K562 (cell line): ENCODE measurements around the gene NPAS3. TPM values are rescaled to one million over a fixed set of nuclear protein-coding genes. Genes with fewer than 3 reads are reported as not detected.

Experiments
- CBFA2T2 ChIP-seq: fragments of 450-650 bp; conservative IDR thresholded peaks from 2 replicates; pipeline ENCODE4 v1.6.1; 2017; ENCODE audit warnings: mild to moderate bottlenecking
- CBX8 ChIP-seq: fragments of 200-600 bp; sonication (generic); IDR thresholded peaks from 2 replicates; pipeline ENCODE4 v1.6.1; 2012; ENCODE audit warnings: borderline replicate concordance, mixed run types, low read depth, mild to moderate bottlenecking, moderate library complexity, mixed read lengths, low read length, control low read depth, inconsistent platforms; ENCODE audit not compliant: poor library complexity, severe bottlenecking; ENCODE audit errors: extremely low read depth
- CEBPB ChIP-seq: fragments of 450-650 bp; IDR thresholded peaks from 2 replicates; pipeline ENCODE4 v1.6.1; 2016; ENCODE audit warnings: missing genetic modification characterization, missing compliant biosample characterization
- E2F3 ChIP-seq: fragments of 250-450 bp; sonication (Bioruptor Pico); IDR thresholded peaks from 2 replicates; pipeline ENCODE4 v1.4.0; 2020; ENCODE audit warnings: mild to moderate bottlenecking
- NR2C1 ChIP-seq, 2 experiments: fragments of 450-650 bp; IDR thresholded peaks; 2 replicates each; pipeline ENCODE4 v1.6.1; 2017; ENCODE audit warnings: mild to moderate bottlenecking in 2 of 2, antibody characterized with exemption in 1 of 2, inconsistent platforms in 1 of 2, missing compliant biosample characterization in 1 of 2, missing genetic modification characterization in 1 of 2
- SMARCE1 ChIP-seq: fragments of 450-650 bp; IDR thresholded peaks from 2 replicates; pipeline ENCODE4 v1.7.1; 2016; ENCODE audit warnings: mild to moderate bottlenecking
- ZNF124 ChIP-seq: sonication (generic); formaldehyde crosslinking; IDR thresholded peaks from 2 replicates; pipeline ENCODE4 v1.8.1; 2022; ENCODE audit warnings: missing genetic modification reagents
- polyA plus RNA-seq, 8 experiments: library from polyadenylated mRNA; depleted of rRNA in 4 of 8; stranded (reverse) in 5 of 8; unstranded in 3 of 8; fragments of >200 nt; fragmentation: Nextera tagmentation in 2 of 8; fragmentation: Illumina TruSeq in 1 of 8; extraction: Ambion mirVana in 2 of 8; extraction: Trizol in 1 of 8; gene quantifications; 2 replicates each; pipeline versions ENCODE4 v1.2.1 to v1.2.3, GENCODE V29; 2011 to 2014; ENCODE audit warnings: inconsistent platforms in 1 of 8, missing spikeins in 1 of 8
- total RNA-seq, 7 experiments: library from RNA; depleted of rRNA in 6 of 7; stranded (reverse); fragments of >200 nt in 6 of 7; fragmentation: Illumina TruSeq in 2 of 7; extraction: Trizol in 2 of 7; gene quantifications; 2 replicates each; pipeline versions ENCODE4 v1.2.1 to v1.2.3, GENCODE V29; 2011 to 2021; ENCODE audit warnings: low replicate concordance in 1 of 7
- TF ChIP-seq, protein P1 (sequence below): fragments of 450-650 bp; IDR thresholded peaks from 2 replicates; pipeline ENCODE4 v1.6.1; 2017; ENCODE audit warnings: antibody characterized with exemption, mild to moderate bottlenecking
- TF ChIP-seq, protein P2 (sequence below): IDR thresholded peaks from 3 replicates; pipeline ENCODE4 v1.6.1; 2011; ENCODE audit warnings: borderline replicate concordance, mild to moderate bottlenecking; ENCODE audit not compliant: insufficient read length, insufficient read depth
- TF ChIP-seq, protein P3 (sequence below): sonication (generic); formaldehyde crosslinking; IDR thresholded peaks from 2 replicates; pipeline ENCODE4 v1.8.1; 2023; ENCODE audit warnings: mild to moderate bottlenecking, missing genetic modification reagents, moderate library complexity
- TF ChIP-seq, protein P4 (sequence below), 2 experiments: IDR thresholded peaks; 2 replicates each; pipeline ENCODE4 v1.6.1; 2012; ENCODE audit warnings: improper control_type of control experiment in 2 of 2, low read depth in 2 of 2, low read length in 2 of 2, borderline replicate concordance in 1 of 2

Gene NPAS3
- total and polyA plus RNA-seq, 9 of the 15 experiments (the other 6 are each of a cell fraction or from before 2014, with no cell fraction given), result 0.04 TPM; not detected in 8

DNA sequence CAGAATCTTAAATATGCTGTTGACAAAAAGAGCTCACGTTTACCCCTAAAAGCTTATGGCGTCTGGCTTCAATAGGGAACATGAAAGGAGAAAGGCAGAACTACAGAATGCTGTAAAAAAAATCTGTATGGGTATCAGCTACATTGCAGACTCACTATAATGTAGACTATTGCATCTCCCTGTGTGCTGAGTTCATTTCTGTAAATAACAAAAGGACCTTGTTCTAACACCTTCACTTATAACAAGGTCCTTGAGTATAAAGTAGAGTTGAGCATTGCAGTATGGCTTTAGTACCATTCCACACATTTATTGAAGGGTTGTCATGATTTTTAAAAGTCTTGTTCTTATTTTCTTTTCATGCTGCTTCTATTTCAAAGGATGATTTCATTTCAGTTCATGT lies 165.3 kb downstream of the NPAS3 start (continued):
- TF ChIP-seq, protein P1, sequence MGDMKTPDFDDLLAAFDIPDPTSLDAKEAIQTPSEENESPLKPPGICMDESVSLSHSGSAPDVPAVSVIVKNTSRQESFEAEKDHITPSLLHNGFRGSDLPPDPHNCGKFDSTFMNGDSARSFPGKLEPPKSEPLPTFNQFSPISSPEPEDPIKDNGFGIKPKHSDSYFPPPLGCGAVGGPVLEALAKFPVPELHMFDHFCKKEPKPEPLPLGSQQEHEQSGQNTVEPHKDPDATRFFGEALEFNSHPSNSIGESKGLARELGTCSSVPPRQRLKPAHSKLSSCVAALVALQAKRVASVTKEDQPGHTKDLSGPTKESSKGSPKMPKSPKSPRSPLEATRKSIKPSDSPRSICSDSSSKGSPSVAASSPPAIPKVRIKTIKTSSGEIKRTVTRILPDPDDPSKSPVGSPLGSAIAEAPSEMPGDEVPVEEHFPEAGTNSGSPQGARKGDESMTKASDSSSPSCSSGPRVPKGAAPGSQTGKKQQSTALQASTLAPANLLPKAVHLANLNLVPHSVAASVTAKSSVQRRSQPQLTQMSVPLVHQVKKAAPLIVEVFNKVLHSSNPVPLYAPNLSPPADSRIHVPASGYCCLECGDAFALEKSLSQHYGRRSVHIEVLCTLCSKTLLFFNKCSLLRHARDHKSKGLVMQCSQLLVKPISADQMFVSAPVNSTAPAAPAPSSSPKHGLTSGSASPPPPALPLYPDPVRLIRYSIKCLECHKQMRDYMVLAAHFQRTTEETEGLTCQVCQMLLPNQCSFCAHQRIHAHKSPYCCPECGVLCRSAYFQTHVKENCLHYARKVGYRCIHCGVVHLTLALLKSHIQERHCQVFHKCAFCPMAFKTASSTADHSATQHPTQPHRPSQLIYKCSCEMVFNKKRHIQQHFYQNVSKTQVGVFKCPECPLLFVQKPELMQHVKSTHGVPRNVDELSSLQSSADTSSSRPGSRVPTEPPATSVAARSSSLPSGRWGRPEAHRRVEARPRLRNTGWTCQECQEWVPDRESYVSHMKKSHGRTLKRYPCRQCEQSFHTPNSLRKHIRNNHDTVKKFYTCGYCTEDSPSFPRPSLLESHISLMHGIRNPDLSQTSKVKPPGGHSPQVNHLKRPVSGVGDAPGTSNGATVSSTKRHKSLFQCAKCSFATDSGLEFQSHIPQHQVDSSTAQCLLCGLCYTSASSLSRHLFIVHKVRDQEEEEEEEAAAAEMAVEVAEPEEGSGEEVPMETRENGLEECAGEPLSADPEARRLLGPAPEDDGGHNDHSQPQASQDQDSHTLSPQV, result no peak
- TF ChIP-seq CEBPB (tag) (no peak), SMARCE1 (no peak), ZNF124 (CRISPR knock-in tag) (no peak), CBFA2T2 (no peak), NR2C1 (IDR thresholded peaks at IDR 0.05) (no peak), NR2C1 (tag; IDR thresholded peaks at IDR 0.05) (no peak), E2F3 (no peak), CBX8 (no peak)
- TF ChIP-seq, protein P2, sequence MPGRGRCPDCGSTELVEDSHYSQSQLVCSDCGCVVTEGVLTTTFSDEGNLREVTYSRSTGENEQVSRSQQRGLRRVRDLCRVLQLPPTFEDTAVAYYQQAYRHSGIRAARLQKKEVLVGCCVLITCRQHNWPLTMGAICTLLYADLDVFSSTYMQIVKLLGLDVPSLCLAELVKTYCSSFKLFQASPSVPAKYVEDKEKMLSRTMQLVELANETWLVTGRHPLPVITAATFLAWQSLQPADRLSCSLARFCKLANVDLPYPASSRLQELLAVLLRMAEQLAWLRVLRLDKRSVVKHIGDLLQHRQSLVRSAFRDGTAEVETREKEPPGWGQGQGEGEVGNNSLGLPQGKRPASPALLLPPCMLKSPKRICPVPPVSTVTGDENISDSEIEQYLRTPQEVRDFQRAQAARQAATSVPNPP, result no peak
- TF ChIP-seq, protein P3, sequence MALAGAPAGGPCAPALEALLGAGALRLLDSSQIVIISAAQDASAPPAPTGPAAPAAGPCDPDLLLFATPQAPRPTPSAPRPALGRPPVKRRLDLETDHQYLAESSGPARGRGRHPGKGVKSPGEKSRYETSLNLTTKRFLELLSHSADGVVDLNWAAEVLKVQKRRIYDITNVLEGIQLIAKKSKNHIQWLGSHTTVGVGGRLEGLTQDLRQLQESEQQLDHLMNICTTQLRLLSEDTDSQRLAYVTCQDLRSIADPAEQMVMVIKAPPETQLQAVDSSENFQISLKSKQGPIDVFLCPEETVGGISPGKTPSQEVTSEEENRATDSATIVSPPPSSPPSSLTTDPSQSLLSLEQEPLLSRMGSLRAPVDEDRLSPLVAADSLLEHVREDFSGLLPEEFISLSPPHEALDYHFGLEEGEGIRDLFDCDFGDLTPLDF, result no peak
- TF ChIP-seq, protein P4, sequence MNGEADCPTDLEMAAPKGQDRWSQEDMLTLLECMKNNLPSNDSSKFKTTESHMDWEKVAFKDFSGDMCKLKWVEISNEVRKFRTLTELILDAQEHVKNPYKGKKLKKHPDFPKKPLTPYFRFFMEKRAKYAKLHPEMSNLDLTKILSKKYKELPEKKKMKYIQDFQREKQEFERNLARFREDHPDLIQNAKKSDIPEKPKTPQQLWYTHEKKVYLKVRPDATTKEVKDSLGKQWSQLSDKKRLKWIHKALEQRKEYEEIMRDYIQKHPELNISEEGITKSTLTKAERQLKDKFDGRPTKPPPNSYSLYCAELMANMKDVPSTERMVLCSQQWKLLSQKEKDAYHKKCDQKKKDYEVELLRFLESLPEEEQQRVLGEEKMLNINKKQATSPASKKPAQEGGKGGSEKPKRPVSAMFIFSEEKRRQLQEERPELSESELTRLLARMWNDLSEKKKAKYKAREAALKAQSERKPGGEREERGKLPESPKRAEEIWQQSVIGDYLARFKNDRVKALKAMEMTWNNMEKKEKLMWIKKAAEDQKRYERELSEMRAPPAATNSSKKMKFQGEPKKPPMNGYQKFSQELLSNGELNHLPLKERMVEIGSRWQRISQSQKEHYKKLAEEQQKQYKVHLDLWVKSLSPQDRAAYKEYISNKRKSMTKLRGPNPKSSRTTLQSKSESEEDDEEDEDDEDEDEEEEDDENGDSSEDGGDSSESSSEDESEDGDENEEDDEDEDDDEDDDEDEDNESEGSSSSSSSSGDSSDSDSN (IDR thresholded peaks at IDR 0.05; ENCODE audit: borderline replicate concordance in 1 of 2, low read depth in 2 of 2, low read length in 2 of 2), result no peak
